AG04449 (cell line): ENCODE results near the gene KMT2C.

Experiments
- CTCF ChIA-PET: fragments of 350-600 bp; formaldehyde crosslinking; extraction: SDS; loops from one replicate; lab custom pipeline; 2021; ENCODE audit warnings: antibody characterized with exemption; lab: Yijun Ruan, JAX
- POLR2A ChIA-PET: fragments of 400-600, 350-600 bp; formaldehyde crosslinking; extraction: SDS; loops from one replicate; lab custom pipeline; 2020; ENCODE audit warnings: antibody characterized with exemption, inconsistent platforms; lab: Yijun Ruan, JAX
- DNase-seq: peaks from one replicate; pipeline ENCODE4 v3.0.0-alpha.2; 2010; ENCODE audit warnings: low read depth, low spot score
- H3K4me3 ChIP-seq: 2 replicates; pipeline ENCODE4 v1.5.1; 2011; ENCODE audit warnings: low read depth, mild to moderate bottlenecking, control low read depth, low read length
- TF ChIP-seq, protein P1 (sequence below): IDR thresholded peaks from one replicate; pipeline ENCODE4 v1.5.1; 2011; ENCODE audit warnings: mild to moderate bottlenecking, moderate library complexity, low read length, control low read depth, inconsistent platforms; ENCODE audit not compliant: insufficient read depth; ENCODE audit errors: missing control alignments

The KMT2C gene

DNA sequence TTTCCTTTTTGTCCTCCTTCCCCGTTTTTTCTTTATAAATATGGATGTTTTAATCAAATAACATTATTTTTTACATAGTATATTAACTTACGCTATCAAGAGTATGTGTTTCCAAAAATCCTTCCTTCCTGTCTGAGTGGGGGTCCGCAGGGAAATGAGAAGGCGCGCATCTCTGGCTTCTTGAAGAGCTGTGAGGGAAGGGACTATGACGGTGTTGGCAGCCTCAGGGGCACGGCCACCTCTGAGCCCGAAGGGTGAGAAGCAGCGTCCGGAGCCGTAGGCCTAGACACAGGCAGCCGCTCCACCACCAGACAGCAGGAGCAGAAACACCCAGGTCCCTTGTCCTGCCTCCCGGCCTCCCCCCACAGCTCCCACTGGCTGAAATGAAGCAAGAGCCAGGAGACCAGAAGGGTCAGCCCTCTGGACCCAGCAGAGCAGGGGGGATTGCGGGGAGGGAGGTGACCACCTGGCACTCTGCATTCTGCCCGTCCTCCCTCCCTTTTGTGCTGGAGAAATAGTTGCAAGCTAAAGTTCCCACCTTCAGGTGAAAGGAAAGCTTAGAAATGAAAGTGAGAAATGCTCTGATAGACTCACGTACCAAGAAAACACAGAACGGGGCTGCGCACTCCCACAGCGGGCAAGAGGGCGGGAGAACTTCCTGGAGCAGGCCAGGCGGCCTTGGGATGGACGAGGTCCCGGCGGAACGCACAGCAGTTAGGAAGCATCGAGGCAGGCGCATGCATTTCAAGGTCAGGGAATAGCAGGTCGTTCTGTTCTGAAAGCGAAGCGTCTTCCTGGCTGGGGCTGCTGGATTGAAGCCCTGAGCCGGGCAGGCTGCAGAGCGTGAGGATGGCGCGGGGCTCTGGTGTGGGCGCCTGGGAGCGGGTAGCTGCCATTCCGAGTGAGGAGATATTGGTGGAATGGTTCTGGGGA, 304.9 kb downstream of the KMT2C start:
- CTCF ChIA-PET: no interaction called here
- DNase-seq: no peak
- POLR2A ChIA-PET: no interaction called here
- TF ChIP-seq, protein P1, sequence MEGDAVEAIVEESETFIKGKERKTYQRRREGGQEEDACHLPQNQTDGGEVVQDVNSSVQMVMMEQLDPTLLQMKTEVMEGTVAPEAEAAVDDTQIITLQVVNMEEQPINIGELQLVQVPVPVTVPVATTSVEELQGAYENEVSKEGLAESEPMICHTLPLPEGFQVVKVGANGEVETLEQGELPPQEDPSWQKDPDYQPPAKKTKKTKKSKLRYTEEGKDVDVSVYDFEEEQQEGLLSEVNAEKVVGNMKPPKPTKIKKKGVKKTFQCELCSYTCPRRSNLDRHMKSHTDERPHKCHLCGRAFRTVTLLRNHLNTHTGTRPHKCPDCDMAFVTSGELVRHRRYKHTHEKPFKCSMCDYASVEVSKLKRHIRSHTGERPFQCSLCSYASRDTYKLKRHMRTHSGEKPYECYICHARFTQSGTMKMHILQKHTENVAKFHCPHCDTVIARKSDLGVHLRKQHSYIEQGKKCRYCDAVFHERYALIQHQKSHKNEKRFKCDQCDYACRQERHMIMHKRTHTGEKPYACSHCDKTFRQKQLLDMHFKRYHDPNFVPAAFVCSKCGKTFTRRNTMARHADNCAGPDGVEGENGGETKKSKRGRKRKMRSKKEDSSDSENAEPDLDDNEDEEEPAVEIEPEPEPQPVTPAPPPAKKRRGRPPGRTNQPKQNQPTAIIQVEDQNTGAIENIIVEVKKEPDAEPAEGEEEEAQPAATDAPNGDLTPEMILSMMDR: no peak
- no peak overlapping the region for H3K4me3 ChIP-seq

DNA sequence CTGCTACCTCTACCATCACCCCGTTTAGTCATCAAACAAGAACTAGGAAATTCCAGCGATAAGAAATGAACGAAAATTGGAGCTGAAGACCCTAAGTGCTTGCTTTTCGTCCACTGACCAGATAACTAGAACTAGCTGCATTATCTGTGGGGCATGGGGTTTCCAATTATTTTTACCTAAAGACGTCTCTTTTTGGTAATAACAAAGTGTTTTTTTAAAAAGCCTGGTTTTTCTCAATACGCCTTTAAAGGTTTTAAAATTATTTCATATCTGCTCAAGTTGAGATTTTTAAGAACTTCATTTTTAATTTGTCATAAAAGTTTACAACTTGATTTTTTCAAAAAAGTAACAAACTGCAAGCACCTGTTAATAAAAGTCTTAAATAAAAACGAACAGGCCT, 306.1 kb downstream of the KMT2C start:
- ChIA-PET CTCF (no interaction called here), POLR2A (no interaction called here)
- TF ChIP-seq, protein P1: no peak
- no peak for DNase-seq
- H3K4me3 ChIP-seq: no peak overlapping the region

DNA sequence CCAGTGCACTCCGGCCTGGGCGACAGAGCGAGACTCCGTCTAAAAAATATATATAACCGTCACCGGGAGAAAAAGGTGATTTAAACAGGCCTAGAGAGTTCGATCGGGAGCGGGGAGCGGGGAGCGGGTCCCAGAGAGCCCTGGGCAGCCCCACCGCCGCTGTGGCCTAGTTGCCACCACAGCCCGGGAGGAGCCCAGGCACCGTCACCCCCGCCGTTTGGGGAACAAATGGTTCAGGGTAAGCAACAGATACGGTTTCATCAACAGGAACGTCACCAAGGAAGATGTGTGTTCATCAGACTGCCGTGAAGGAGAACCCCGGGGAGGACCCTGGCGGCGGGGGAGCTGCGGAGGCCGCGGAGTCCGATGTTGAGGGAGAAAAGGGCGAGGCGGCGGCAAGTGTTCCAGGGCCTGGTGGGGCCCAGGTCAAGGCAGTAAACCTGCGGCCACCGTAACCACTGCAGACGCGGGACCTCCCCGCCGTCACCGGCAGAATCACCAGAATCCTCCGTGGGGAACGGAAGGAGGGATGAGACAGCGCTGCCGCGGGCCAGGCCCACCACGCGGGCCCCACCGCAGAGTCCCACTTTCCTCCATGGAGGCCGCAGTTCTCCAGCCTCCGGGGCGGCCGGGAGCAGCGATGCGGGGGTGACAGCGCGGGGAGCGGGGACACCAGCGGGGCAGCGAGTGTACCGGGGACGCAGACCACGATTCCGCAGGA, 306.9 kb downstream of the KMT2C start:
- CTCF ChIA-PET: interaction anchor here (1.0 kb wide), 1 partner anchor 16 kb away, joined by 3 read pairs; no protein-coding TSS in a partner anchor
- TF ChIP-seq, protein P1: no peak
- H3K4me3 ChIP-seq: no peak overlapping the region
- POLR2A ChIA-PET: no interaction called here
- DNase-seq: no peak

DNA sequence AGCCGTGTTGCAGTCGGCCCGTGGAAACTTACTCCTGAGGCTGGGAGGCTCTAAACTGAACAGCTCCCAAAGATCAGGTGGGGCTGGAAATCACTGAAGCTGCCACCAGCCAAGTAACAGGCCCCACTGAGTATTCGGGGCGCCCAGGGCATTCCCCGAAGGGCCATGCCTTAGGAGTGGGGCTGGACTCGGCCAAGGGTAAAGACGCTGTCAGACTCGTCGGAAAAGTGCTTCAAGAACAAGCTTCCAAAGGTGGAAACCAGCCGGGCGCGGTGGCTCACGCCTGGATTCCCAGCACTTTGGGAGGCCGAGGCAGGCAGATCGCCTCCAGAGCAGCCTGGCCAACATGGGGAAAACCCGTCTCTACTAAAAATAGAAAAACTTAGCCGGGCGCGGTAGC, 307.6 kb downstream of the KMT2C start:
- no peak overlapping the region for H3K4me3 ChIP-seq
- POLR2A ChIA-PET: no interaction called here
- CTCF ChIA-PET: interaction anchor here (1.0 kb wide), 1 partner anchor 16 kb away, joined by 3 read pairs; no protein-coding TSS in a partner anchor
- TF ChIP-seq, protein P1: no peak
- DNase-seq: no peak

DNA sequence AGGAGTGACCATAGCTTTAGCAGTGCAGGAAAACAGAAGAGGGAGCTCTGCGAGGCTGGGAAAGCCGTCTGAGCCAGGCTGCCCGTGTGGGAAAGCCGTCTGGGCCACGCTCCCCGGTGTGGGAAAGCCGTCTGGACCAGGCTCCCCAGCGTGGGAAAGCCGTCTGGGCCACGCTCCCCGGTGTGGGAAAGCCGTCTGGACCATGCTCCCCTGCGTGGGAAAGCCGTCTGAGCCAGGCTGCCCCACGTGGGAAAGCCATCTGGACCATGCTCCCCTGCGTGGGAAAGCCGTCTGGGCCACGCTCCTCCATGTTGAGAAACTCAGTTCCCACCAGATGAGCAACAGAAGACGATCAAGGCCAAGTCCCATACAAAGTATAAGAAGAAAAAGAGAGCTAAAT, 308.6 kb downstream of the KMT2C start:
- H3K4me3 ChIP-seq: no peak overlapping the region
- POLR2A ChIA-PET: no interaction called here
- no peak for DNase-seq
- CTCF ChIA-PET: no interaction called here
- TF ChIP-seq, protein P1: no peak

DNA sequence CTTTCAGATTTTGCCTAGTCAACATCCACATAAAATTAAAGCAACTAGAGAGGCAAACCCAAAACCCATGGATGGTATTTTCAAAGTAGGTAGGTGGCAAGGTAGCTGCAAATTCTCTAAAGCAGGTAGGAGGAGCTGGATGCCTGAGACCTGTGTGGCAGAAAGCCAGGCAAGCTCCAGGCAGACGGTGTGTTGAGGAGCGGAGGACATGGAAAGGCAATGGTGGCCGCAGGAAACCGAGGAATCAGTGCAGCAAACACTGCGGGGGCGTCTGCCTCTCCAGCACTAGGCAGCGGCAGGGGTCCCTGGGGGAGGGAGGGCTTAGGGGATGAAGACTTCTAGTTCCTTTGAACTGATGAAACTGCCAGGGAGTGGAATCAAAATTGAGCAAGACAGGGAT, 309.1 kb downstream of the KMT2C start:
- ChIA-PET POLR2A (no interaction called here), CTCF (interaction anchor here (1.1 kb wide), 1 partner anchor 9 kb away, joined by 5 read pairs; no protein-coding TSS in a partner anchor)
- DNase-seq: no peak
- TF ChIP-seq, protein P1: no peak
- no peak overlapping the region for H3K4me3 ChIP-seq
